ENCODE measurements around the gene ISG15. TPM values are rescaled to one million over a fixed set of nuclear protein-coding genes. Genes with fewer than 3 reads are reported as not detected.

Gene ISG15
- total and polyA plus RNA-seq, 2 of the 13 experiments (the other 11 are each of a cell fraction or from before 2014, with no cell fraction given): 42.1 to 54.9 TPM

DNA sequence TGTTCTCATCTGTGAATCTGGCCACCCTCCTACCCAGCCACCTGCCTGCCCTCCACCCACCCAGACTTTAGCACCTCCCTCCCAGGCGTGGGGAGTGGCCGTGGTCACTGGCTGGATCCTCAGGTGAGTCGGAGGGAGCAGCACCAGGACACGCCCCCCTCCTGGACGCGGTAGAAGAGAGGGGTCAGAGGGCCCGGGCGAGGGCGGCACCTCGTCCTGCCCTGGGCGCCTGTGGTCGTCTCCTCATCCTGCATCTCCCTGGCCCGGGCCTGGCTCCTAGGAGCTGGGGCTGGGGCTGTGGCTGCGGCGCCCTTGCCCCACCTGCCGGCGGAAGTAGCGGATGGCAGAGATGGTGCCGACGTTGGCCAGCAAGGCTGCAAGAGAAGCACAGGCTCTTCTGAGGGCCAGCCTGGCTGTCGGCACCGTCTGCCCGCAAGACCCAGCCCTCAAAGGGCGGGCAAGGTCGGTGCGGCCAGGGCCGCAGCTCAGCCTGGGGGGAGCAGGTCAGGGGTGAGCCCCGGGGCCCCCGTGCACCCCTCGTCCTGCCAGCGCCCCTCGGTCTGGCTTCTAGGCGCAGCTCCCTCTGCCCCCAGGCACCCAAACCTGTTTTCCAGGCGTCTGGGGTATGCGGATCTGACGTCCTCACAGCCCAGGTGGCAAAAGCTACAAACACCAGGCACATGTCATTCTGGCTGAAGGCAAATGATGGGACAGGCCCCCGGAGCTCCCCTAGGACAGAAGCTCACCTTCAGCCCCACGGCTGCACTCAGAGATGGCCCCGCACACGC is 37.2 kb upstream of the ISG15 start (continued):
- TF ChIP-seq NONO (IDR thresholded peaks at IDR 0.05): no peak
- TF ChIP-seq NONO (CRISPR knock-in tag; conservative IDR thresholded peaks at IDR 0.05): no peak
- TF ChIP-seq ZNF589 (CRISPR knock-in tag; conservative IDR thresholded peaks at IDR 0.05): no peak
- TF ChIP-seq CCAR2 (optimal IDR thresholded peaks at IDR 0.05; ENCODE audit: low read depth, low read length): no peak
- no peak for TF ChIP-seq KAT7 (CRISPR knock-in tag; IDR thresholded peaks at IDR 0.05; ENCODE audit: borderline replicate concordance)
- TF ChIP-seq ZFYVE20 (CRISPR knock-in tag; IDR thresholded peaks at IDR 0.05; ENCODE audit: borderline replicate concordance, low read depth): no peak
- no peak for TF ChIP-seq FOXP1 (IDR thresholded peaks at IDR 0.05)
- no peak for TF ChIP-seq FOXP1 (CRISPR knock-in tag; IDR thresholded peaks at IDR 0.05)
- TF ChIP-seq PAF1 (CRISPR knock-in tag; IDR thresholded peaks at IDR 0.05): no peak
- TF ChIP-seq, protein P1, sequence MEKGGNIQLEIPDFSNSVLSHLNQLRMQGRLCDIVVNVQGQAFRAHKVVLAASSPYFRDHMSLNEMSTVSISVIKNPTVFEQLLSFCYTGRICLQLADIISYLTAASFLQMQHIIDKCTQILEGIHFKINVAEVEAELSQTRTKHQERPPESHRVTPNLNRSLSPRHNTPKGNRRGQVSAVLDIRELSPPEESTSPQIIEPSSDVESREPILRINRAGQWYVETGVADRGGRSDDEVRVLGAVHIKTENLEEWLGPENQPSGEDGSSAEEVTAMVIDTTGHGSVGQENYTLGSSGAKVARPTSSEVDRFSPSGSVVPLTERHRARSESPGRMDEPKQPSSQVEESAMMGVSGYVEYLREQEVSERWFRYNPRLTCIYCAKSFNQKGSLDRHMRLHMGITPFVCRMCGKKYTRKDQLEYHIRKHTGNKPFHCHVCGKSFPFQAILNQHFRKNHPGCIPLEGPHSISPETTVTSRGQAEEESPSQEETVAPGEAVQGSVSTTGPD (CRISPR knock-in tag; IDR thresholded peaks at IDR 0.05): no peak
- no peak for TF ChIP-seq SATB2 (CRISPR knock-in tag; IDR thresholded peaks at IDR 0.05)
- TF ChIP-seq RAD51 (IDR thresholded peaks at IDR 0.05; ENCODE audit: borderline replicate concordance): no peak
- TF ChIP-seq, protein P2, sequence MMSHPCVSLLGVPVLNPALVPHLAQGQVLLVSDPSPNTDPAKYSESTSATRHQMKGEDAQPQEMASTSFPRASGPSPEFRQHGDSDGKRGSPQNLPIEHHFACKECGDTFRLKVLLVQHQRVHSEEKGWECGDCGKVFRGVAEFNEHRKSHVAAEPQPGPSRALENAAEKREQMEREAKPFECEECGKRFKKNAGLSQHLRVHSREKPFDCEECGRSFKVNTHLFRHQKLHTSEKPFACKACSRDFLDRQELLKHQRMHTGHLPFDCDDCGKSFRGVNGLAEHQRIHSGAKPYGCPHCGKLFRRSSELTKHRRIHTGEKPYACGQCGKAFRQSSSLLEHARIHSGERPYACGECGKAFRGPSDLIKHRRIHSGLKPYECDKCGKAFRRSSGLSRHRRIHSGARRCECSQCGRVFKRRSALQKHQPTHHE (CRISPR knock-in tag; IDR thresholded peaks at IDR 0.05; ENCODE audit: borderline replicate concordance): no peak
- no peak for TF ChIP-seq GZF1 (CRISPR knock-in tag; IDR thresholded peaks at IDR 0.05)
- TF ChIP-seq ZFP41 (CRISPR knock-in tag; IDR thresholded peaks at IDR 0.05; ENCODE audit: borderline replicate concordance): no peak
- TF ChIP-seq, protein P3, sequence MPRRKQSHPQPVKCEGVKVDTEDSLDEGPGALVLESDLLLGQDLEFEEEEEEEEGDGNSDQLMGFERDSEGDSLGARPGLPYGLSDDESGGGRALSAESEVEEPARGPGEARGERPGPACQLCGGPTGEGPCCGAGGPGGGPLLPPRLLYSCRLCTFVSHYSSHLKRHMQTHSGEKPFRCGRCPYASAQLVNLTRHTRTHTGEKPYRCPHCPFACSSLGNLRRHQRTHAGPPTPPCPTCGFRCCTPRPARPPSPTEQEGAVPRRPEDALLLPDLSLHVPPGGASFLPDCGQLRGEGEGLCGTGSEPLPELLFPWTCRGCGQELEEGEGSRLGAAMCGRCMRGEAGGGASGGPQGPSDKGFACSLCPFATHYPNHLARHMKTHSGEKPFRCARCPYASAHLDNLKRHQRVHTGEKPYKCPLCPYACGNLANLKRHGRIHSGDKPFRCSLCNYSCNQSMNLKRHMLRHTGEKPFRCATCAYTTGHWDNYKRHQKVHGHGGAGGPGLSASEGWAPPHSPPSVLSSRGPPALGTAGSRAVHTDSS (CRISPR knock-in tag; conservative IDR thresholded peaks at IDR 0.05): no peak
- TF ChIP-seq ZNF33B (CRISPR knock-in tag; IDR thresholded peaks at IDR 0.05): no peak
- TF ChIP-seq PAX8 (CRISPR knock-in tag; IDR thresholded peaks at IDR 0.05; ENCODE audit: borderline replicate concordance): no peak
- no peak for TF ChIP-seq EP300 (IDR thresholded peaks at IDR 0.05; ENCODE audit: low read depth in 2 of 2, low read length in 2 of 2)
- TF ChIP-seq EP300 (CRISPR knock-in tag; IDR thresholded peaks at IDR 0.05; ENCODE audit: borderline replicate concordance): no peak
- TF ChIP-seq ARHGAP35 (CRISPR knock-in tag; IDR thresholded peaks at IDR 0.05; ENCODE audit: borderline replicate concordance): no peak
- no peak for TF ChIP-seq ZNF343 (CRISPR knock-in tag; IDR thresholded peaks at IDR 0.05)
- no peak for TF ChIP-seq HCFC1 (IDR thresholded peaks at IDR 0.05; ENCODE audit: low read depth, low read length)
- no peak for TF ChIP-seq ZNF441 (CRISPR knock-in tag; IDR thresholded peaks at IDR 0.05; ENCODE audit: borderline replicate concordance)
- no peak for TF ChIP-seq NR3C1 (CRISPR knock-in tag; IDR thresholded peaks at IDR 0.05)
- no peak for TF ChIP-seq FOXJ3 (CRISPR knock-in tag; IDR thresholded peaks at IDR 0.05; ENCODE audit: borderline replicate concordance)
- TF ChIP-seq KAT8 (CRISPR knock-in tag; IDR thresholded peaks at IDR 0.05): no peak
- TF ChIP-seq FOXO1 (CRISPR knock-in tag; IDR thresholded peaks at IDR 0.05): no peak
- no peak for TF ChIP-seq ARNT (IDR thresholded peaks at IDR 0.05)
- peak; percentile 76; the same call in 1 of the 2 replicates for TF ChIP-seq MTA1 (CRISPR knock-in tag; IDR thresholded peaks at IDR 0.05; ENCODE audit: borderline replicate concordance)

Data from HepG2 (cell line).